H1 (cell line): ENCODE data around the gene PSPN.

Experiments
- CEBPB ChIP-seq: IDR thresholded peaks from 2 replicates; pipeline ENCODE4 v1.6.1; 2012; ENCODE audit warnings: low read depth, low read length
- CHD2 ChIP-seq: IDR thresholded peaks from 2 replicates; pipeline ENCODE4 v1.6.1; 2012; ENCODE audit warnings: low read length, improper control_type of control experiment
- CTCF ChIP-seq, 3 experiments: IDR thresholded peaks; 1 replicate in 2 of 3; 2 replicates in 1 of 3; pipeline versions ENCODE4 v1.5.1 to v1.6.1; 2011; ENCODE audit warnings: low read length in 3 of 3, mild to moderate bottlenecking in 3 of 3, inconsistent platforms in 2 of 3, low read depth in 1 of 3, moderate library complexity in 1 of 3; ENCODE audit not compliant: insufficient read depth in 1 of 3; ENCODE audit errors: control extremely low read depth in 1 of 3
- EZH2 ChIP-seq: fragments of 200-600 bp; sonication (generic); IDR thresholded peaks from 2 replicates; pipeline ENCODE4 v1.7.1; 2012; ENCODE audit warnings: low read depth, mild to moderate bottlenecking, moderate library complexity, low read length, inconsistent platforms; ENCODE audit not compliant: severe bottlenecking
- JUND ChIP-seq: IDR thresholded peaks from 2 replicates; pipeline ENCODE4 v1.6.1; 2011; ENCODE audit warnings: mild to moderate bottlenecking, improper control_type of control experiment, low read length
- NANOG ChIP-seq: IDR thresholded peaks from 2 replicates; pipeline ENCODE4 v1.6.1; 2011; ENCODE audit warnings: low read length, low read depth, mild to moderate bottlenecking, inconsistent platforms; ENCODE audit not compliant: insufficient read depth, poor library complexity, severe bottlenecking
- POLR2A ChIP-seq, 2 experiments: IDR thresholded peaks; 1 replicate in 1 of 2; 2 replicates in 1 of 2; pipeline ENCODE4 v1.6.1; 2011; ENCODE audit warnings: low read depth in 2 of 2, low read length in 2 of 2, mild to moderate bottlenecking in 2 of 2; ENCODE audit errors: control extremely low read depth in 1 of 2
- RFX5 ChIP-seq: IDR thresholded peaks from 2 replicates; pipeline ENCODE4 v1.6.1; 2011; ENCODE audit warnings: low read depth, low read length, improper control_type of control experiment, borderline replicate concordance
- TEAD4 ChIP-seq: IDR thresholded peaks from 2 replicates; pipeline ENCODE4 v1.6.1; 2012; ENCODE audit warnings: low read depth, low read length, inconsistent platforms, mixed read lengths
- ZNF274 ChIP-seq: IDR thresholded peaks from 2 replicates; pipeline ENCODE4 v1.7.0; 2012; ENCODE audit warnings: low read length, borderline replicate concordance; ENCODE audit errors: extremely low read depth
- TF ChIP-seq, protein P1 (sequence below): IDR thresholded peaks from 2 replicates; pipeline ENCODE4 v1.6.1; 2011; ENCODE audit warnings: low read depth, mild to moderate bottlenecking, low read length; ENCODE audit not compliant: insufficient read depth

DNA sequence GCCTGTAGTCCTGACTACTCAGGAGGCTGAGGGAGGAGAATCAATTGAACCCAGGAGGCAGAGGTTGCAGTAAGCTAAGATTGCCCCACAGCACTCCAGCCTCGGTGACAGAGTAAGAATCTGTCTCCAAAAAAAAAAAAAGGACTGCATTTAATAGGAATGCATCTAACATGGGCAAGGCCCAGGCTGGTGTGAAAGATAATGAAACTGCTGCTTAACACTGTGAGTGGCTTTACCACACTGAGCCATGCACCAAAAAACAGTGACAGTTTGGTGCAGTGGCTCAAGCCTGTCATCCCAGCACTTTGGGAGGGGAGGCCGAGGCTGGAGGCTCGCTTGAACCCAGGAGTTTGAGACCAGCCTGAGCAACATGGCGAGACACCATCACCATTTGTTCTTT, 8.6 kb upstream of the PSPN start:
- no peak for TF ChIP-seq CHD2
- no peak for TF ChIP-seq ZNF274
- TF ChIP-seq, protein P1, sequence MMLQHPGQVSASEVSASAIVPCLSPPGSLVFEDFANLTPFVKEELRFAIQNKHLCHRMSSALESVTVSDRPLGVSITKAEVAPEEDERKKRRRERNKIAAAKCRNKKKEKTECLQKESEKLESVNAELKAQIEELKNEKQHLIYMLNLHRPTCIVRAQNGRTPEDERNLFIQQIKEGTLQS: no peak
- no peak for TF ChIP-seq CTCF (IDR thresholded peaks at IDR 0.05; ENCODE audit: control extremely low read depth in 1 of 3, insufficient read depth in 1 of 3, low read depth in 1 of 3, low read length in 3 of 3)
- TF ChIP-seq EZH2: no peak
- TF ChIP-seq RFX5: no peak
- TF ChIP-seq CEBPB: no peak
- TF ChIP-seq NANOG: no peak
- no peak for TF ChIP-seq TEAD4
- TF ChIP-seq POLR2A (IDR thresholded peaks at IDR 0.05; ENCODE audit: control extremely low read depth in 1 of 2, low read depth in 2 of 2, low read length in 2 of 2): no peak
- no peak for TF ChIP-seq JUND
